Sigmoid colon (tissue), 3 donors: Measurements from ENCODE around the gene COL4A3.

Source experiments
- CTCF ChIP-seq, 4 experiments: fragments of 450-650 bp in 3 of 4; fragments of 200-600 bp in 1 of 4; IDR thresholded peaks; one replicate each; pipeline ENCODE4 v1.5.1; 2016 to 2019; ENCODE audit warnings: antibody characterized with exemption in 4 of 4, mild to moderate bottlenecking in 3 of 4, moderate library complexity in 2 of 4
- POLR2A ChIP-seq, 2 donors: fragments of 450-650 bp; IDR thresholded peaks; one replicate each; pipeline ENCODE4 v1.6.1; 2016; ENCODE audit warnings: antibody characterized with exemption in 2 of 2, mild to moderate bottlenecking in 2 of 2, moderate library complexity in 2 of 2

- TF ChIP-seq POLR2A (IDR thresholded peaks at IDR 0.05): no peak
- TF ChIP-seq CTCF (IDR thresholded peaks at IDR 0.05): no peak
Observed at GRCh38 chr2:227221120-227221519, 56.7 kb downstream of the COL4A3 start.
